Measurements from ENCODE around the gene OBSCN. TPM values are rescaled to one million over a fixed set of nuclear protein-coding genes. Genes with fewer than 3 reads are reported as not detected.

The OBSCN gene
- total and polyA plus RNA-seq, 2 donors (not counting 1 experiment from before 2014, with no cell fraction given), result 10.0 to 63.9 TPM

- intact Hi-C loops (cut with micrococcal nuclease), result no loop called here
- Histone ChIP-seq H2AFZ (ENCODE audit: insufficient read depth, low read depth, low read length, poor library complexity, severe bottlenecking) (no peak overlapping the region), H3K27ac (ENCODE audit: low read length in 2 of 2) (no peak overlapping the region), H3K9ac (ENCODE audit: low read length) (no peak overlapping the region), H3K4me3 (ENCODE audit: control extremely low read depth in 1 of 5, extremely low read depth in 1 of 5, insufficient read depth in 1 of 5, low read depth in 2 of 5, low read length in 4 of 5) (no peak overlapping the region), H3K79me2 (ENCODE audit: control insufficient read depth, insufficient read depth, low read length) (no peaks in the 10 kb centered on the region), H4K20me1 (ENCODE audit: control insufficient read depth, insufficient read depth, low read length, poor library complexity, severe bottlenecking) (no peaks in the 10 kb centered on the region), H3K4me1 (ENCODE audit: control insufficient read depth in 2 of 2, insufficient read depth in 2 of 2, low read length in 2 of 2) (no peaks in the 10 kb centered on the region), H3K9me3 (ENCODE audit: control extremely low read depth in 1 of 3, control insufficient read depth in 2 of 3, insufficient read depth in 1 of 3, low read length in 2 of 3) (peaks cover 0 to 27% (median 16%) of the 10 kb centered on the region in 3 donors), H3K36me3 (replicated peaks in 1 of 2; ENCODE audit: control extremely low read depth in 1 of 2, control insufficient read depth in 1 of 2, extremely low read depth in 1 of 2, insufficient read depth in 2 of 2, low read length in 1 of 2) (peaks cover 0 to 2% of the 10 kb centered on the region in 2 experiments), H3K4me2 (replicated peaks; ENCODE audit: low read depth, low read length, poor library complexity, severe bottlenecking) (no peak overlapping the region), H3K27me3 (replicated peaks in 1 of 4; ENCODE audit: control extremely low read depth in 1 of 4, control insufficient read depth in 3 of 4, insufficient read depth in 4 of 4, low read length in 3 of 4) (no peaks in the 10 kb centered on the region)
- H3K27me3 Mint-ChIP-seq, result no peaks in the 10 kb centered on the region
- H3K27ac Mint-ChIP-seq, result no peak overlapping the region
- peaks cover 16% of the 10 kb centered on the region for H3K9me3 Mint-ChIP-seq (ENCODE audit: insufficient read depth)
- no peak overlapping the region for H3K4me3 Mint-ChIP-seq
- TF ChIP-seq EZH2 (IDR thresholded peaks at IDR 0.05; ENCODE audit: borderline replicate concordance, insufficient read depth, low read depth, low read length, poor library complexity, severe bottlenecking), result no peak
- TF ChIP-seq, protein P1, sequence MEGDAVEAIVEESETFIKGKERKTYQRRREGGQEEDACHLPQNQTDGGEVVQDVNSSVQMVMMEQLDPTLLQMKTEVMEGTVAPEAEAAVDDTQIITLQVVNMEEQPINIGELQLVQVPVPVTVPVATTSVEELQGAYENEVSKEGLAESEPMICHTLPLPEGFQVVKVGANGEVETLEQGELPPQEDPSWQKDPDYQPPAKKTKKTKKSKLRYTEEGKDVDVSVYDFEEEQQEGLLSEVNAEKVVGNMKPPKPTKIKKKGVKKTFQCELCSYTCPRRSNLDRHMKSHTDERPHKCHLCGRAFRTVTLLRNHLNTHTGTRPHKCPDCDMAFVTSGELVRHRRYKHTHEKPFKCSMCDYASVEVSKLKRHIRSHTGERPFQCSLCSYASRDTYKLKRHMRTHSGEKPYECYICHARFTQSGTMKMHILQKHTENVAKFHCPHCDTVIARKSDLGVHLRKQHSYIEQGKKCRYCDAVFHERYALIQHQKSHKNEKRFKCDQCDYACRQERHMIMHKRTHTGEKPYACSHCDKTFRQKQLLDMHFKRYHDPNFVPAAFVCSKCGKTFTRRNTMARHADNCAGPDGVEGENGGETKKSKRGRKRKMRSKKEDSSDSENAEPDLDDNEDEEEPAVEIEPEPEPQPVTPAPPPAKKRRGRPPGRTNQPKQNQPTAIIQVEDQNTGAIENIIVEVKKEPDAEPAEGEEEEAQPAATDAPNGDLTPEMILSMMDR (IDR thresholded peaks at IDR 0.05), result peak; percentile 23
- ATAC-seq (ENCODE audit: low read depth), result no peak
- WGBS (ENCODE audit: insufficient coverage), result 59% methylated on average over 4 of the region's 5 CpGs
- H3K4me1 Mint-ChIP-seq, result no peaks in the 10 kb centered on the region
- POLR2A ChIA-PET, result no interaction called here
- CTCF ChIA-PET, result no interaction called here
- no peak for DNase-seq
These were observed 28.9 kb downstream of the OBSCN start for GRCh38 chr1:228236744-228237143.

GRCh38 chr1:228238007-228238406 is 30.2 kb downstream of the OBSCN start:
- 94% methylated on average over 6 of the region's 7 CpGs for WGBS (ENCODE audit: insufficient coverage)
- no peak overlapping the region for H3K9ac ChIP-seq (ENCODE audit: low read length)
- no peak overlapping the region for H3K4me2 ChIP-seq (replicated peaks; ENCODE audit: low read depth, low read length, poor library complexity, severe bottlenecking)
- POLR2A ChIA-PET, result no interaction called here
- Mint-ChIP-seq H3K9me3 (ENCODE audit: insufficient read depth) (peaks cover 20% of the 10 kb centered on the region), H3K4me1 (no peaks in the 10 kb centered on the region), H3K27ac (no peak overlapping the region), H3K27me3 (no peaks in the 10 kb centered on the region), H3K4me3 (no peak overlapping the region)
- no peaks in the 10 kb centered on the region for H3K27me3 ChIP-seq (replicated peaks in 1 of 4; ENCODE audit: control extremely low read depth in 1 of 4, control insufficient read depth in 3 of 4, insufficient read depth in 4 of 4, low read length in 3 of 4)
- H3K4me3 ChIP-seq (ENCODE audit: control extremely low read depth in 1 of 5, extremely low read depth in 1 of 5, insufficient read depth in 1 of 5, low read depth in 2 of 5, low read length in 4 of 5), result no peak overlapping the region
- H3K36me3 ChIP-seq (replicated peaks in 1 of 2; ENCODE audit: control extremely low read depth in 1 of 2, control insufficient read depth in 1 of 2, extremely low read depth in 1 of 2, insufficient read depth in 2 of 2, low read length in 1 of 2), result no peaks in the 10 kb centered on the region
- no peaks in the 10 kb centered on the region for H3K79me2 ChIP-seq (ENCODE audit: control insufficient read depth, insufficient read depth, low read length)
- DNase-seq (no peak), ATAC-seq (ENCODE audit: low read depth) (no peak)
- CTCF ChIA-PET, result no interaction called here
- intact Hi-C loops (cut with micrococcal nuclease), result no loop called here
- peaks cover 2 to 29% (median 27%) of the 10 kb centered on the region in 3 donors for H3K9me3 ChIP-seq (ENCODE audit: control extremely low read depth in 1 of 3, control insufficient read depth in 2 of 3, insufficient read depth in 1 of 3, low read length in 2 of 3)
- no peak overlapping the region for H2AFZ ChIP-seq (ENCODE audit: insufficient read depth, low read depth, low read length, poor library complexity, severe bottlenecking)
- H4K20me1 ChIP-seq (ENCODE audit: control insufficient read depth, insufficient read depth, low read length, poor library complexity, severe bottlenecking), result no peaks in the 10 kb centered on the region
- TF ChIP-seq EZH2 (IDR thresholded peaks at IDR 0.05; ENCODE audit: borderline replicate concordance, insufficient read depth, low read depth, low read length, poor library complexity, severe bottlenecking), result no peak
- TF ChIP-seq, protein P1 (IDR thresholded peaks at IDR 0.05), result no peak
- no peak overlapping the region for H3K27ac ChIP-seq (ENCODE audit: low read length in 2 of 2)
- no peaks in the 10 kb centered on the region for H3K4me1 ChIP-seq (ENCODE audit: control insufficient read depth in 2 of 2, insufficient read depth in 2 of 2, low read length in 2 of 2)
